ENCODE results near the gene SLC35D1. TPM values are rescaled to one million over a fixed set of nuclear protein-coding genes. Genes with fewer than 3 reads are reported as not detected.

Gene SLC35D1
- total RNA-seq (2022; extraction: Qiagen RNA extraction), result 7.6 to 9.1 TPM (median 7.7 TPM) in 5 replicates

GRCh38 chr1:67053785-67054772 is at the start of gene SLC35D1:
Gene SLC35D1 (minus strand): TSS chr1:67054148. CDS start chr1:67054013, 135 bp downstream.

Other genes starting within 250 kb of the SLC35D1 start
- gene DNAI4, start 129.3 kb downstream of the SLC35D1 start, total RNA-seq (2022; extraction: Qiagen RNA extraction), result 0.22 to 1.1 TPM (median 0.34 TPM) in 5 replicates
- 8.3 to 12.4 TPM (median 8.7 TPM) in 5 replicates for gene MIER1, start 129.2 kb downstream of the SLC35D1 start, total RNA-seq (2022; extraction: Qiagen RNA extraction)
- not detected in 5 replicates for gene C1orf141, start 80.8 kb upstream of the SLC35D1 start, total RNA-seq (2022; extraction: Qiagen RNA extraction)
- not detected in 5 replicates for gene IL23R, start 112.3 kb upstream of the SLC35D1 start, total RNA-seq (2022; extraction: Qiagen RNA extraction)

Data from A549 treated with AZD2906 at 1 μM for 4 hours (cell line).